HEK293T (cell line): Measurements from ENCODE around the gene CHST1.

Experiments
- ARNT ChIP-seq: fragments of 450-650 bp; IDR thresholded peaks from 2 replicates; pipeline ENCODE4 v1.6.1; 2017; ENCODE audit warnings: mild to moderate bottlenecking
- BHLHE40 ChIP-seq: fragments of 450-650 bp; IDR thresholded peaks from 2 replicates; pipeline ENCODE4 v1.6.1; 2016; ENCODE audit warnings: mild to moderate bottlenecking, moderate library complexity, borderline replicate concordance
- ELF4 ChIP-seq: fragments of 450-650 bp; IDR thresholded peaks from 2 replicates; pipeline ENCODE4 v1.6.1; 2017; ENCODE audit warnings: antibody characterized with exemption
- FOXA1 ChIP-seq: fragments of 450-650 bp; IDR thresholded peaks from 2 replicates; pipeline ENCODE4 v1.6.1; 2016; ENCODE audit warnings: mild to moderate bottlenecking
- L3MBTL2 ChIP-seq: fragments of 450-650 bp; conservative IDR thresholded peaks from 2 replicates; pipeline ENCODE4 v1.6.1; 2016; ENCODE audit warnings: mild to moderate bottlenecking

GRCh38 chr11:45635907-45636306 is 29.5 kb downstream of the CHST1 start:
- TF ChIP-seq BHLHE40 (no peak), ELF4 (no peak), FOXA1 (no peak), ARNT (no peak), L3MBTL2 (no peak)
